ENCODE results near the gene TRIM68.

The TRIM68 gene

GRCh38 chr11:4605057-4605456, 3.0 kb downstream of the TRIM68 start:
- no peak for DNase-seq

GRCh38 chr11:4593739-4594138, 14.3 kb downstream of the TRIM68 start, which contains the start of gene OR52I1:
Gene OR52I1 (plus strand): TSS chr11:4594039. CDS start chr11:4594039, 0 bp downstream.
- DNase-seq: no peak

- DNase-seq: no peak
Observed at GRCh38 chr11:4589017-4589416, 19.0 kb downstream of the TRIM68 start.

- DNase-seq: no peak
Observed at GRCh38 chr11:4581443-4581842, 26.6 kb downstream of the TRIM68 start, which contains the start of gene OR52I2. Gene OR52I2 (plus strand): TSS chr11:4581743.

GRCh38 chr11:4580124-4580523, 27.9 kb downstream of the TRIM68 start:
- DNase-seq: no peak

- DNase-seq: no peak
Observed at GRCh38 chr11:4578624-4579023, 29.4 kb downstream of the TRIM68 start.

- DNase-seq: peak in 1 of 2 experiments; percentile 6
Observed at GRCh38 chr11:4577761-4578160, 30.3 kb downstream of the TRIM68 start.

- no peak for DNase-seq
Observed at GRCh38 chr11:4576880-4577279, 31.2 kb downstream of the TRIM68 start.

GRCh38 chr11:4569075-4569474, 39.0 kb downstream of the TRIM68 start:
- no peak for DNase-seq

- no peak for DNase-seq
Observed at GRCh38 chr11:4565371-4565770, 42.7 kb downstream of the TRIM68 start.

GRCh38 chr11:4560467-4560866, 47.6 kb downstream of the TRIM68 start:
- DNase-seq: no peak

GRCh38 chr11:4559527-4560440, 48.2 kb downstream of the TRIM68 start:
- no peak for DNase-seq

GRCh38 chr11:4551346-4551979, 56.6 kb downstream of the TRIM68 start:
- no peak for DNase-seq
